Measurements from ENCODE around the gene DHH. TPM values are rescaled to one million over a fixed set of nuclear protein-coding genes. Genes with fewer than 3 reads are reported as not detected.

The DHH gene
- total RNA-seq, 1 donor from 2014 or later: 1.5 TPM

Other genes starting within 250 kb of the DHH start
- gene DDX23, start 242.6 kb downstream of the DHH start, total RNA-seq: 85.1 TPM
- gene RND1, start 228.9 kb downstream of the DHH start, total RNA-seq: 14.6 TPM
- gene FKBP11, start 169.3 kb downstream of the DHH start, total RNA-seq: 34.6 TPM
- 198 TPM for gene ARF3, start 137.3 kb downstream of the DHH start, total RNA-seq
- 0.58 TPM for gene WNT10B, start 123.1 kb downstream of the DHH start, total RNA-seq
- gene WNT1, start 116.5 kb downstream of the DHH start, total RNA-seq: 0.29 TPM
- 0.06 TPM for gene DDN, start 95.4 kb downstream of the DHH start, total RNA-seq
- 51.7 TPM for gene PRKAG1, start 76.0 kb downstream of the DHH start, total RNA-seq
- gene KMT2D, start 34.0 kb downstream of the DHH start, total RNA-seq: 104 TPM
- 0.29 TPM for gene RHEBL1, start 24.8 kb downstream of the DHH start, total RNA-seq
- gene LMBR1L, start 16.0 kb upstream of the DHH start, total RNA-seq: 53.1 TPM
- gene TUBA1B, start 36.6 kb upstream of the DHH start, total RNA-seq: 361 TPM
- 155 TPM for gene TUBA1A, start 94.3 kb upstream of the DHH start, total RNA-seq
- 99.4 TPM for gene TUBA1C, start 170.3 kb upstream of the DHH start, total RNA-seq
- 6.3 TPM for gene PRPH, start 200.3 kb upstream of the DHH start, total RNA-seq
- 2.0 TPM for gene TROAP, start 228.5 kb upstream of the DHH start, total RNA-seq
- 0.12 TPM for gene C1QL4, start 242.4 kb upstream of the DHH start, total RNA-seq